ENCODE measurements around the gene NUMA1.

GRCh38 chr11:72102946-72103753 lies 22.8 kb upstream of the NUMA1 start, which contains the start of gene LAMTOR1:
- TF ChIP-seq CTCF (IDR thresholded peaks at IDR 0.05; ENCODE audit: insufficient read depth, low read length) (peak; percentile 16), GABPA (IDR thresholded peaks at IDR 0.05; ENCODE audit: low read depth) (peak; percentile 74)

Data from HL-60 (cell line).